ENCODE measurements around the gene TBC1D25.

The TBC1D25 gene

GRCh38 chrX:48539345-48540027 is at the start of gene TBC1D25:
Gene TBC1D25 (plus strand): TSS chrX:48539714. CDS start chrX:48539798, 84 bp downstream.
- peak; percentile 96 for DNase-seq (ENCODE audit: low read depth)

- DNase-seq (ENCODE audit: low read depth): no peak
These were observed 49.6 kb upstream of the TBC1D25 start for GRCh38 chrX:48489892-48490291.

GRCh38 chrX:48490661-48491060 is 48.9 kb upstream of the TBC1D25 start:
- DNase-seq (ENCODE audit: low read depth): no peak

GRCh38 chrX:48491809-48492208 is 47.7 kb upstream of the TBC1D25 start:
- DNase-seq (ENCODE audit: low read depth): no peak

GRCh38 chrX:48492293-48492910 is 47.1 kb upstream of the TBC1D25 start:
- DNase-seq (ENCODE audit: low read depth): no peak

GRCh38 chrX:48493890-48494364 is 45.6 kb upstream of the TBC1D25 start:
- DNase-seq (ENCODE audit: low read depth): no peak

- no peak for DNase-seq (ENCODE audit: low read depth)
These were observed 42.9 kb upstream of the TBC1D25 start for GRCh38 chrX:48496660-48497059.

- no peak for DNase-seq (ENCODE audit: low read depth)
These were observed 41.6 kb upstream of the TBC1D25 start for GRCh38 chrX:48497871-48498270.

GRCh38 chrX:48498374-48498809 is 41.1 kb upstream of the TBC1D25 start:
- no peak for DNase-seq (ENCODE audit: low read depth)

GRCh38 chrX:48504261-48504660 is 35.3 kb upstream of the TBC1D25 start:
- no peak for DNase-seq (ENCODE audit: low read depth)

GRCh38 chrX:48505481-48505880 is 34.0 kb upstream of the TBC1D25 start:
- no peak for DNase-seq (ENCODE audit: low read depth)

GRCh38 chrX:48507246-48507645 is 32.3 kb upstream of the TBC1D25 start:
- DNase-seq (ENCODE audit: low read depth): no peak

- peak; percentile 64 for DNase-seq (ENCODE audit: low read depth)
These were observed 30.9 kb upstream of the TBC1D25 start, which contains the start of gene PORCN for GRCh38 chrX:48508400-48509244. Gene PORCN (plus strand): TSS chrX:48508992. CDS start chrX:48509821, 829 bp downstream.

GRCh38 chrX:48509245-48509590 is 30.3 kb upstream of the TBC1D25 start:
- no peak for DNase-seq (ENCODE audit: low read depth)

- no peak for DNase-seq (ENCODE audit: low read depth)
These were observed 29.9 kb upstream of the TBC1D25 start for GRCh38 chrX:48509619-48510018.

GRCh38 chrX:48511560-48511959 is 28.0 kb upstream of the TBC1D25 start:
- no peak for DNase-seq (ENCODE audit: low read depth)

GRCh38 chrX:48512371-48512935 is 27.1 kb upstream of the TBC1D25 start:
- DNase-seq (ENCODE audit: low read depth): no peak

GRCh38 chrX:48513670-48514069 is 25.8 kb upstream of the TBC1D25 start:
- no peak for DNase-seq (ENCODE audit: low read depth)

GRCh38 chrX:48514126-48514806 is 25.2 kb upstream of the TBC1D25 start:
- no peak for DNase-seq (ENCODE audit: low read depth)

- no peak for DNase-seq (ENCODE audit: low read depth)
These were observed 24.6 kb upstream of the TBC1D25 start for GRCh38 chrX:48514868-48515460.

- no peak for DNase-seq (ENCODE audit: low read depth)
These were observed 23.7 kb upstream of the TBC1D25 start for GRCh38 chrX:48515842-48516241.

Measured in CMK (cell line).